ENCODE measurements around the gene RMI2.

DNA sequence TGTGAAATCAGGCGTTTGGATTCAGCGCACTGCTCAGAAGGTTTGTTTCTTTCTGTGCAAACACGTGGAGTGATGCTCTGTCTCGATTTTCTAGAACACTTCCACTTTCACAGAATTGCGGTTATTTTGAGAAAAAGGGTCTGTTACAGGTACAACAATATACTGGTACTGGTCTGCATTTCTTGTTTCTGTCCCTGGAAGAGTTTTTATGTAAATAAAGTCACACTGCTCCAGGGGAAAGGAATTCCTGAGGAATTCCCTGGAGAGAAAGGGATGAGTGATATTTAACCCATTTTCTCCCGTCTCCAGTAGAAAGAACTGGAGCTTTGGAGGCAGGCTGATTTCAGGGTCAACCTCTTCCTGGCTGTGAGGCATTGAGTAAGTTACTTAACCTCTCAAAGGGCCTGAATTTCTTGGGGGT lies 16.2 kb upstream of the RMI2 start:
- TF ChIP-seq L3MBTL2 (conservative IDR thresholded peaks at IDR 0.05) (no peak), CTBP1 (IDR thresholded peaks at IDR 0.05; ENCODE audit: borderline replicate concordance) (no peak)

Data from HEK293T (cell line).